EH (cell line): ENCODE results near the gene CFAP97D1.

Experiments used
- DNase-seq: peaks from one replicate; pipeline ENCODE4 v3.0.0-alpha.2; 2015; ENCODE audit warnings: low read depth

Gene CFAP97D1

DNA sequence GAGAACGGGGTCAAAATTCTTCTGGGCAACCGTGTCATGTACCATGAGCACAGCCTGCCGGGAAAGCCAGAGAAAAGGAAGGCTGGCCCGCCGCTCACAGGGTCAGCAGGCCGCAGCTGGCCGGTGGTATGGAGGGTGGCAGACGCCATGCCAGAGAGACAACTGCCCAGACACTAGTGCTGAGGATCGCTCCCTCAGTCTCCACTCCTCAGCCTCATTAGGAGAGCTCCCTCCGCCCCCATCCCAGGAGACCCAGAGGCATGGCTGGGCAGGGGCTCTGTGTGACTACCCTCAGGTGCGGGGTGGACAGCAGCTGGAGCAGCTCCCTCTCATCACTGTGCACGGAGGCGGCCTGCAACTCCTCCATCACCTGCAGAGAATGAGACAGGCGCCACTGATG lies 49.5 kb downstream of the CFAP97D1 start:
- no peak for DNase-seq

DNA sequence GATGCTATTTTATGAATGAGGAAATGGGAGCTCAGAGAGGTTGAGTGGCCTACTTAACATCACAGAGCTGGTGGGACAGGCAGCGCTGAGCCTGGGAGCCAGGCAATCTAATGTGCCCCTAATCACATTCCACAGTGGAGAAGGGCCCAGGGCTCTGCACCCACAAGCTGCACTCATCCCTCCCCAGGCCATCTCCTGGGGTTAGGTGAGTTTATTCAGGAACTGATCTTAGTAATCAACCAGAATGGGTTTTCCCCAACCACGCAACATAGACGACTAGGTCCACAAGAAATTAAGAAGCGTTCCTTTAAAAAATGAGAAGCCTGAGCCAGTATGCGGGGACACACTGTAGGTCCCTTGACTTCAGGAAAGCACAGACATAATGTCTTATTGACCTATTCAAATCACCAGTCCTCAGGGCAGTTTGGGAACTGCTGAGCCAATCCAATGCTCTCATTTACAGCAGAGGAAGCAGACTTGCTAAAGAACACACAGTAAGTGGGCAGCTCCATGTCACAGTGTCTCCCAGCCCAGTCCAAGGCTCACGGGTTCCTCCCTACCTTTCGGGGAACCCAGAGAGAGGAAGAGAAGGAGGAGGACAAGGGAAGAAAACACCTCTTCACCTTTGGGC lies 50.4 kb downstream of the CFAP97D1 start:
- DNase-seq: no peak

DNA sequence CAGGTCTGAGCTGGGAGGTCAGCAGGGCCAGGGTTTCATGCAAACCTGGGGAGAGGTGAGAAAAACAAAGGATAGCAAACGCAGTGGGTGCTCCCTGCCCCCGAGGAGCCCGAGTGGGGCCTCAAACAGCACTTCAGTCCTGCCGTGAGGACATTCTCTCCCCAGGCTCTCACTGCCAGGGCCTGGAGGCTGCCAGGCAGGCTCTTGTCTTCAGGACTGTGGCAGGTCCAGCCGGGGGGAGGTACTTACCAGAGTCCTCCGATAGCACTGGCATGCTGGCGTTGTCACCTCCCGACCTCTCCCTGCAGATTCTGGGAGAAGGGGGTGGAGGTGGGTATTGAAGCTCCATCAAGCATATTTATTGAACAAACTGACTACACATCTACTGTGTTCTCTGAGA lies 51.4 kb downstream of the CFAP97D1 start:
- DNase-seq: no peak

DNA sequence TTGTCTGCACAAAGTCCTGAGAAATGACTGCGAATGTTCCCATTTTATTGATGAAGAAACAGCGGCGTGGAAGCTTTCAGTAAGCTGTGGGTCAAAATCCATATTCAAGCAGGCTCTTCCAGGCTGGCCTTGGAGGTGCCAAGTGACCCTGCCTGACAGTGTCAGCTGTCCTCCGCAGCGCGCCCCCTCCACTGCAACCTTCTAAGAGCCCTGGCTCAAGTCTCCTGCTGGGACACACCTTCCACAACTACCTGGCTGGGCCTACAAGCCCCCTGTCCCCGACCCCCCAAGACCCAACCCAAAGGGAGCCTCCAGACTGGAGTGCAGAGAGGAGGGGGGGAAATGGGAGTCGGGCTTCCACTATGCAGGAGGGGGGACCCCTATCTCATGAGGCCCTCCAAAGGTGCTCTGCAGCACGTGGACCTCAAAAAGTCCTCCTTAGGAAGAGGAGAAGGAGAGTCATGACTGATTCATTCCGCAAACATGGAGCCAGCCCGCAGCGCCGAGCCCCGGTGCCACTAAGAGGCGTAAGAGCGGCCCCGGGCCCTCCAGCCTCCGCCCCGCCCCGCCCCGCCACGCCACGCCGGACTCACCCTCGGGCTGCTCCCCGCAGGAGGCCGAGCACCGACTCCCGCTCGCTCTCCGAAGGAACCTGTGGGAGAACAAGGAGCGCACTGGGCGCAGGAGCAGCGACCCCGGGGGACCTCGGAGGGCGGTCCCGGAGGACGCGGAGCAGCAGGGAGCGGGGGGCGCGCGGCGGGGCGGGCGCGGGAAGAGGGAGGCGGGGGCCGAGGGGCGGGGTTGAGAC lies 52.1 kb downstream of the CFAP97D1 start:
- DNase-seq: peak; percentile 84

DNA sequence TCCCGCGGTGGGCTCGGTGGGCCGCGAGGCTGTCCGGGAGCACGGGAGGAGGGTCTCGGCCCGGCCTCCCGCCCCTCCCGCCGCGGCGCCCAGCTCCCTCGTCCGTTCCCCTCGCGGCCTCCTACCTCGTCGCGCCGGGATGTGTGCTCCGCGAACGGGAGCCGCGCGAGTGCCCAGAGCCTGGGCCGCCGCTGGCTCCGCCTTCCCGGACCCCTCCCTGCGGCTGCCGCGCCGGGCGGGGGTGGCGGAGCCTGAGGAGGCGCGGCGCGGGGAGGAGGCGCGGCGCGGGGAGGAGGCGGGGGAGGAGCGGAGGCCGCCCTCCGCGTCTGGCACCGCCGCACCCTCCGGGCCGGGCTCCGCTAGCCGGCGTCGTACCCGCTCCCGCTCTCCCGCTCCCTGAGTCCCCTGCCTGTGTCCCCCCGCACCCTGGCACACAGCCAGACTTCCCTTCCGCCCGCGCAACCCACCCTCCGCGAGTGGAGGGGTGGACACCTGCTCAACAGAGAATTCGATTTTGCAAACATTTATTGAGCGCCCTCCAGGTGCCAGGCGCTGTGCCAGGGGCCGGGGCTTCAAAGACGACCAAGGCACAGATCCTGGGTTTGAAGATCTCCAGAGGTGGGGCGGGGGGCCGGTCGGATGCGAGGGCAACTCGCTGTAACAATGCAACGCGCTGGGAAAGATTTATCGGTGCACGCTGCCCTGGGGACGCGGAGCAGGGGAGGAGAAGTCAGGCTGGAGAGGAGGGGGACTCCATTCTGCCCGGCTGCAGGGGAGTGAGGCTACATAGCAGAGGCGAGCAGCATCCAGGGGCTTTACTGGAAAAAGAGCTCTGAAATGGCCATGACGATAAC lies 53.0 kb downstream of the CFAP97D1 start, which contains the start of gene MPP3:
TSS of gene MPP3 (minus strand) at position 171 of the 854 bp plus-strand sequence. CDS start 1,240 bp downstream, outside the sequence.
- DNase-seq: peak; percentile 78

DNA sequence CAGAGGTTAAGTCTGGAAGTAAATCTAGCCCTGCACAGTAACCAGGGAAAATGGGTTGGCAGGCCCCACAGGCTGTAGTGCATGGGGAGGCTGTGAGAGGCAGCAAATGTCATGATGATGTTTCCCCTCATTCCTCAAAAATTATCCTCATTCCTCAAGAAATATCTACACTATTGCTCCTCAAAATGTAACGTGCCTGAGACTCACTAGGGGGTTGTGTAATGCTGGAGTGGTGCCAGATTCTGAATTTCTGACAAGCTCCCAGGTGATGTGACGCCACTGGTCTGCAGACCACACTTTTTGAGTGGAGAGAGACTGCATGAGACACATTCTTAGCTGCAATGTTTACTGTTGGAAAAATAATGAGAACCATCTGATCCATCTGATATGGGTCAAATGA lies 53.9 kb downstream of the CFAP97D1 start:
- peak; percentile 73 for DNase-seq
